GM13977 (cell line): ENCODE data around the gene IMPDH1.

Source experiments
- DNase-seq: peaks from one replicate; pipeline ENCODE4 v3.0.0; 2012; ENCODE audit warnings: low spot score
- in situ Hi-C: fragments of 300-500 bp; cut with MboI; formaldehyde crosslinking; loops from one replicate; pipeline ENCODE4 v1.12.0; 2022; ENCODE audit warnings: low sequenced_read_pairs, low pct_unique_long_range_greater_than_20kb, mixed read lengths, inconsistent platforms; ENCODE audit not compliant: unreplicated experiment
- TF ChIP-seq, protein P1 (sequence below): IDR thresholded peaks from 2 replicates; pipeline ENCODE4 v1.5.1; 2012; ENCODE audit warnings: mild to moderate bottlenecking, control low read depth; ENCODE audit not compliant: insufficient read depth; ENCODE audit errors: extremely low read depth, missing control alignments

IMPDH1 gene

DNA sequence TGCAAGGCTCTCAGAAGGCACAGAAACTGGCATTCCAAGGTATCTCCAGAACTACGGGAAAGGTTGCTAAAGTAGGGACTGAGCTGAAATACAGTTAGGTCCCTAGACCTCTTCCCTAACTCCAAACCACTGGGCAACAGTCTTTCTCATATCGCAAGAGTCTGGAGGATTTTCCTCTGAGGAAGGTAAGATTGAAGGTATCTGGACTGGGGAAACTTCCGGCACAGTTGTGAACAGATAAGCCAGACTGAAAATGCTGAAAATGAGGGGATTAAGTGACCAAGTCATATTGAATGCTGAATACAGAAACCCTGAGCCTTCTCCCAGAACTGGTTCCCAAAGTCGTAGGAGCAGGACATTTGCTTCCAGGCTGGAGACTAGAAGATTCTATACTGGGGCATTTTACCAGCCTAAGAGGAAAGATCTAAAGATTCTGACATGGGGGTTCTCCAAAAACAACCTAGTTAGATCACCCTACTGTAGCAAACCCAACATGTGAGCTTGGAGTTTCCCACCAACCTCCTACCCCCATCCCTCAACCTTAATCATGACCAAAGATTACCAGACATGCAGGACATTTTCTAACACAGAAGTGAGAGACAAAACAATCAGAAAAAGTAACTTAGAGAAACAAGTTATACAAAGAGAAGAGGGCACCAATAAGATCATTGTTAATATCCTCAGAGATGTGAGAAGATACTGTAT is 45.5 kb downstream of the IMPDH1 start:
- DNase-seq, result no peak
- in situ Hi-C loops, result no loop called here
- TF ChIP-seq, protein P1, sequence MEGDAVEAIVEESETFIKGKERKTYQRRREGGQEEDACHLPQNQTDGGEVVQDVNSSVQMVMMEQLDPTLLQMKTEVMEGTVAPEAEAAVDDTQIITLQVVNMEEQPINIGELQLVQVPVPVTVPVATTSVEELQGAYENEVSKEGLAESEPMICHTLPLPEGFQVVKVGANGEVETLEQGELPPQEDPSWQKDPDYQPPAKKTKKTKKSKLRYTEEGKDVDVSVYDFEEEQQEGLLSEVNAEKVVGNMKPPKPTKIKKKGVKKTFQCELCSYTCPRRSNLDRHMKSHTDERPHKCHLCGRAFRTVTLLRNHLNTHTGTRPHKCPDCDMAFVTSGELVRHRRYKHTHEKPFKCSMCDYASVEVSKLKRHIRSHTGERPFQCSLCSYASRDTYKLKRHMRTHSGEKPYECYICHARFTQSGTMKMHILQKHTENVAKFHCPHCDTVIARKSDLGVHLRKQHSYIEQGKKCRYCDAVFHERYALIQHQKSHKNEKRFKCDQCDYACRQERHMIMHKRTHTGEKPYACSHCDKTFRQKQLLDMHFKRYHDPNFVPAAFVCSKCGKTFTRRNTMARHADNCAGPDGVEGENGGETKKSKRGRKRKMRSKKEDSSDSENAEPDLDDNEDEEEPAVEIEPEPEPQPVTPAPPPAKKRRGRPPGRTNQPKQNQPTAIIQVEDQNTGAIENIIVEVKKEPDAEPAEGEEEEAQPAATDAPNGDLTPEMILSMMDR, result no peak

- no peak for DNase-seq
- TF ChIP-seq, protein P1, result no peak
- in situ Hi-C loops, result no loop called here
These were observed 46.5 kb downstream of the IMPDH1 start for GRCh38 chr7:128363261-128363721.

GRCh38 chr7:128362670-128363069 is 47.1 kb downstream of the IMPDH1 start:
- TF ChIP-seq, protein P1, result no peak
- in situ Hi-C loops, result no loop called here
- no peak for DNase-seq

GRCh38 chr7:128361411-128362379 is 48.1 kb downstream of the IMPDH1 start, which contains the start of gene PRRT4:
Gene PRRT4 (minus strand): TSS chr7:128361690.
- DNase-seq, result peak; percentile 77
- TF ChIP-seq, protein P1, result no peak
- in situ Hi-C loops, result no loop called here

DNA sequence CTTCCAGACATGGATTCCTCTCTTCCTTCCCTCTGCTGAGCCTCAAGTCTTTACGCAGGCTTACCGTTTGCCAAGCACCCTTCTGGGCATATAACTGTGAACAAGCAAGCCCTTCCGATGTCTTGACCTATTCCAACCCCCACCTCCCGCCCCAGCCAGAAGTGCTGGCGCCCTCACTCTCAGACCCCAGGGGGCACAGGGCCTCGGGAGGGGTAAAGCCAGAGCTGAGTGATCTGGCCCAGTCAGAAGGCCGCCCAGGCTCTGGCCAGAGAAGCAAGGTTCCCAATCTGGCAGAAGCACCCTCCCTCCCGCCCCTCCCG is 49.5 kb downstream of the IMPDH1 start:
- DNase-seq, result no peak
- in situ Hi-C loops, result no loop called here
- TF ChIP-seq, protein P1, result no peak

DNA sequence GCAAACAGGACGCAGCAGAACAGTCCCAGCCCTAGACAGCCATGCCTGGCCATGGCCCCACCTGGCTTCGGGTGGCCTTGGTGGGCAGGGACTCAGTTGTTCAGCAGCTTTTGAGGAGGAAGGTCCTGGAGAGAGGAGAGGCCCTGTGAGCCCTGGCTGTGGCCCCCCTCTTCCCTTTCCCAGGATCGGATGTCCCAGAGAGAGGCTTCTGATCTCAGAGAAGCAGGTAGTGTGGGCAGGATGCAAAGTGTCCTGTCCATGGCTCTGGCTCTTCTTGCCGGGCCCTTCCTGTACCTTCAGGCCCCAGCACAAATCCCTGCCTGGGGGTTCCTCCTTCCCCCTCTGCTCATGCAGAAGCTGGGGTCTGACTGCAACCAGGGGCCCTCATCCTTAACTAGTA is 49.8 kb downstream of the IMPDH1 start:
- in situ Hi-C loops, result no loop called here
- peak; percentile 17 for DNase-seq
- TF ChIP-seq, protein P1, result no peak
